ENCODE results near the gene HESX1. TPM values are rescaled to one million over a fixed set of nuclear protein-coding genes. Genes with fewer than 3 reads are reported as not detected.
A peak's percentile ranks its signal among the peaks of the same experiment; 100 is the strongest.

HESX1 gene
- total and polyA plus RNA-seq, 4 donors = 0.76 to 2.9 (median 1.4) TPM

DNA sequence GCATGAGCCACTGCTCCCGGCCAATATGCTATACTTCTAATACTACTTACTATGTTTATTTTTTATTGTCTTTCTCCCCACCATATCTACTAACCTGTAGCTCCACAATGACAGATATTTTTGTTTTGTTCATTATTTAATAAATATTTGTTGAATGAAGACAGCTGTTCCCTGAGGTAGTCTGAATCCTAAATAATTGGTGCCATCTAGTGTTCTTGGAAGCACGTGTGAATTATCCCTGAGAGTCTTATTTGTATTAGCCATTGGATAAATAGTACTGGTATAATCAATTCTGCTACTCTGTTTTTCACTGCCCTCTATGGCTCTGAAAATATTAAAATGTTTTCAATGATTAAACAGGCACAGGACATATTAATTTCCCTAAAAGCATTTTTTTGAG is 22.1 kb upstream of the HESX1 start:
- TF ChIP-seq, protein P1, sequence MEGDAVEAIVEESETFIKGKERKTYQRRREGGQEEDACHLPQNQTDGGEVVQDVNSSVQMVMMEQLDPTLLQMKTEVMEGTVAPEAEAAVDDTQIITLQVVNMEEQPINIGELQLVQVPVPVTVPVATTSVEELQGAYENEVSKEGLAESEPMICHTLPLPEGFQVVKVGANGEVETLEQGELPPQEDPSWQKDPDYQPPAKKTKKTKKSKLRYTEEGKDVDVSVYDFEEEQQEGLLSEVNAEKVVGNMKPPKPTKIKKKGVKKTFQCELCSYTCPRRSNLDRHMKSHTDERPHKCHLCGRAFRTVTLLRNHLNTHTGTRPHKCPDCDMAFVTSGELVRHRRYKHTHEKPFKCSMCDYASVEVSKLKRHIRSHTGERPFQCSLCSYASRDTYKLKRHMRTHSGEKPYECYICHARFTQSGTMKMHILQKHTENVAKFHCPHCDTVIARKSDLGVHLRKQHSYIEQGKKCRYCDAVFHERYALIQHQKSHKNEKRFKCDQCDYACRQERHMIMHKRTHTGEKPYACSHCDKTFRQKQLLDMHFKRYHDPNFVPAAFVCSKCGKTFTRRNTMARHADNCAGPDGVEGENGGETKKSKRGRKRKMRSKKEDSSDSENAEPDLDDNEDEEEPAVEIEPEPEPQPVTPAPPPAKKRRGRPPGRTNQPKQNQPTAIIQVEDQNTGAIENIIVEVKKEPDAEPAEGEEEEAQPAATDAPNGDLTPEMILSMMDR (IDR thresholded peaks at IDR 0.05; ENCODE audit: control extremely low read depth, extremely low read depth) = no peak
- Histone ChIP-seq H3K27ac (ENCODE audit: low read depth in 1 of 2, low read length in 1 of 2) (no peak overlapping the region), H3K9me3 (ENCODE audit: control insufficient read depth in 4 of 4, insufficient read depth in 3 of 4, low read length in 3 of 4) (no peaks in the 10 kb centered on the region), H3K4me1 (ENCODE audit: control insufficient read depth in 5 of 5, insufficient read depth in 5 of 5, low read length in 5 of 5) (peaks cover 0 to 9% (median 0%) of the 10 kb centered on the region in 5 donors), H3K27me3 (ENCODE audit: control insufficient read depth in 3 of 3, insufficient read depth in 3 of 3, low read length in 2 of 3) (no peaks in the 10 kb centered on the region), H3K9ac (ENCODE audit: insufficient read depth in 1 of 2, low read length in 2 of 2) (no peak overlapping the region), H3K4me3 (no peak overlapping the region), H3K36me3 (ENCODE audit: control insufficient read depth in 4 of 4, insufficient read depth in 4 of 4, low read length in 4 of 4) (no peaks in the 10 kb centered on the region)
- WGBS, 2 donors = 51 to 87% methylated on average over 2 of the region's 2 CpGs
- DNase-seq (peak in 2 of 3 donors; percentile 67 to 68), ATAC-seq (ENCODE audit: insufficient read depth, low FRiP score) (no peak)

DNA sequence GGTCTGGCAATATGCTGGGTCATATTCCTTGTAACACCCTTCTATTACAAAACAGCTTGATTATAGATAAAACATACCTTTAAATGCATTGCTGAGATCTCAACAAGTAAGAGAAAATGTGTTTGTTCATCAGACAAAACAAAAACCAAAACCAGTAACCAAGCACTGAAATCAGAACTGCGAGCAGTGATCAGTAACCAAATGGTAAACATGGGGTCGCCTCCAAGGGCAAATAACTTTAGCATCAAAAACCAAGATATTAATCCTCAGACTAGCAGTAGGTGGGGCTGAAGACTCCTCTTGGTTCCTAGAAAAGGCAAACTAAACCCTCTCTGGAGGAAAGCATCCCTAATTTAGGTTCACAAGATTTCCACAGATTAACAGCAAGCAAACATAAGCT is 6.6 kb upstream of the HESX1 start:
- DNase-seq (no peak), ATAC-seq (ENCODE audit: insufficient read depth, low FRiP score) (no peak)
- Histone ChIP-seq H3K9ac (ENCODE audit: insufficient read depth in 1 of 2, low read length in 2 of 2) (no peak overlapping the region), H3K9me3 (ENCODE audit: control insufficient read depth in 4 of 4, insufficient read depth in 3 of 4, low read length in 3 of 4) (no peaks in the 10 kb centered on the region), H3K4me1 (ENCODE audit: control insufficient read depth in 5 of 5, insufficient read depth in 5 of 5, low read length in 5 of 5) (no peaks in the 10 kb centered on the region), H3K27ac (ENCODE audit: low read depth in 1 of 2, low read length in 1 of 2) (no peak overlapping the region), H3K27me3 (ENCODE audit: control insufficient read depth in 3 of 3, insufficient read depth in 3 of 3, low read length in 2 of 3) (no peaks in the 10 kb centered on the region), H3K36me3 (ENCODE audit: control insufficient read depth in 4 of 4, insufficient read depth in 4 of 4, low read length in 4 of 4) (no peaks in the 10 kb centered on the region), H3K4me3 (no peak overlapping the region)
- 88 to 96% methylated on average over 2 of the region's 2 CpGs for WGBS, 2 donors
- TF ChIP-seq, protein P1 (IDR thresholded peaks at IDR 0.05; ENCODE audit: control extremely low read depth, extremely low read depth) = no peak

DNA sequence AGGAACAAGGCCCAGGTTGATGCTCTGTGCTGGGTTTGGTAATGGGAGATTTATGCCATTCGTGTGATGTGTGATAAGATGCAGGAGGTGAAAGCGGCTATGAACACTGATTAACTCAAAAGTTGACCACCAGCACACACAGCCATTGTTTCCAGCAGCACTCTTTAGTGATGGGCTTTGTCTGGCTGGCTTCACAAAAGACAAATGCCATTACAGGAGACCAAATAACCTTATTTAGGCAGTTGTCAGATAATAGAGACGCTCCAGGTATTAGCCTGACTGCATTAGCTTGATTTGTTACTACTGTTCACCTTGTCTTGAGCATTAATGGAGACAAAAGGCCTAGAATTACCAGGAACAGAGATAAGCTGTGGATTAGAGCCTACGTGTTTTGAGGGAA is 5.1 kb downstream of the HESX1 start:
- H3K9ac ChIP-seq (ENCODE audit: insufficient read depth in 1 of 2, low read length in 2 of 2) = no peak overlapping the region
- no peak overlapping the region for H3K27ac ChIP-seq (ENCODE audit: low read depth in 1 of 2, low read length in 1 of 2)
- no peak for DNase-seq
- peaks cover 0 to 3% (median 0%) of the 10 kb centered on the region in 3 donors for H3K27me3 ChIP-seq (ENCODE audit: control insufficient read depth in 3 of 3, insufficient read depth in 3 of 3, low read length in 2 of 3)
- H3K36me3 ChIP-seq (ENCODE audit: control insufficient read depth in 4 of 4, insufficient read depth in 4 of 4, low read length in 4 of 4) = no peaks in the 10 kb centered on the region
- no peak overlapping the region for H3K4me3 ChIP-seq
- no peaks in the 10 kb centered on the region for H3K4me1 ChIP-seq (ENCODE audit: control insufficient read depth in 5 of 5, insufficient read depth in 5 of 5, low read length in 5 of 5)
- WGBS, 2 donors = 93 to 99% methylated on average over 4 of the region's 4 CpGs
- no peaks in the 10 kb centered on the region for H3K9me3 ChIP-seq (ENCODE audit: control insufficient read depth in 4 of 4, insufficient read depth in 3 of 4, low read length in 3 of 4)
- no peak for ATAC-seq (ENCODE audit: insufficient read depth, low FRiP score)
- TF ChIP-seq, protein P1 (IDR thresholded peaks at IDR 0.05; ENCODE audit: control extremely low read depth, extremely low read depth) = no peak

DNA sequence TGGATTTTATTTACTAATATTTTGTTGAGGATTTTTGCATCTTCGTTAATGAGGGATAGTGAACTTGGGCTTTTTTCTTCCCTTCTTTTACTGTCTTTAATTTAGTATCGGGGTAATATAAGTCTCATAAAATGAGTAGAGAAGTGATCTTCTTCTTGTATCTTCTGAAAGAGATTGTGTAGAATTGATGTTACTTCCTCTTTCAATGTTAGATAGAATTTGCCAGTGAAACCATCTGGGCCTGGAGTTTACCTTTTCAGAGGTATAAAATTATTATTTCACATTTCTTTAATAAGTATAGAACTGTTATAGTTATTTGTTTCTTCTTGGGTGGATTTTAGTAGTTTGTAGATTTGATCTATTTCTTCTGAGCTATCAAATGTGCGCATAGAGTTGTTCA is 7.8 kb downstream of the HESX1 start:
- no peaks in the 10 kb centered on the region for H3K9me3 ChIP-seq (ENCODE audit: control insufficient read depth in 4 of 4, insufficient read depth in 3 of 4, low read length in 3 of 4)
- DNase-seq (no peak), ATAC-seq (ENCODE audit: insufficient read depth, low FRiP score) (no peak)
- H3K36me3 ChIP-seq (ENCODE audit: control insufficient read depth in 4 of 4, insufficient read depth in 4 of 4, low read length in 4 of 4) = no peaks in the 10 kb centered on the region
- WGBS, 2 donors = 98 to 99% methylated on average over 3 of the region's 3 CpGs
- no peak overlapping the region for H3K9ac ChIP-seq (ENCODE audit: insufficient read depth in 1 of 2, low read length in 2 of 2)
- H3K27me3 ChIP-seq (ENCODE audit: control insufficient read depth in 3 of 3, insufficient read depth in 3 of 3, low read length in 2 of 3) = peaks cover 0 to 3% (median 0%) of the 10 kb centered on the region in 3 donors
- H3K4me3 ChIP-seq = no peak overlapping the region
- H3K27ac ChIP-seq (ENCODE audit: low read depth in 1 of 2, low read length in 1 of 2) = no peak overlapping the region
- TF ChIP-seq, protein P1 (IDR thresholded peaks at IDR 0.05; ENCODE audit: control extremely low read depth, extremely low read depth) = no peak
- no peaks in the 10 kb centered on the region for H3K4me1 ChIP-seq (ENCODE audit: control insufficient read depth in 5 of 5, insufficient read depth in 5 of 5, low read length in 5 of 5)
